IMR-90 (cell line): ENCODE results near the gene CDC42EP4. TPM values are rescaled to one million over a fixed set of nuclear protein-coding genes. Genes with fewer than 3 reads are reported as not detected.

Experiments used
- ATAC-seq: fragments of 200-7000 bp; cut with Tn5 transposase; 2 replicates; pipeline ENCODE4 v1.9.1; 2020; ENCODE audit warnings: low read depth, mild to moderate bottlenecking, moderate library complexity
- BruUV-seq: library from RNA; stranded (reverse); fragments of 400-500 nt; replicated peaks from 2 replicates; lab custom pipeline; 2021; lab: Mats Ljungman, UMichigan
- CTCF ChIA-PET: fragments of 300-600 bp; formaldehyde crosslinking; extraction: SDS; loops from one replicate; lab custom pipeline; 2021; ENCODE audit warnings: antibody characterized with exemption; lab: Yijun Ruan, JAX
- POLR2A ChIA-PET: fragments of 300-600 bp; sonication (Branson Sonifier 250); formaldehyde crosslinking; loops from one replicate; lab custom pipeline; 2022; ENCODE audit warnings: antibody characterized with exemption; ENCODE audit not compliant: unreplicated experiment; lab: Charles Lee
- DNase-seq: peaks from one replicate; pipeline ENCODE4 v3.0.0; 2013
- H2AFZ ChIP-seq: replicated peaks from 2 replicates; pipeline ENCODE3; 2013; ENCODE audit warnings: low read length, mild to moderate bottlenecking; ENCODE audit not compliant: poor library complexity
- H2AK5ac ChIP-seq: 2 replicates; pipeline ENCODE4 v1.6.1; 2013; ENCODE audit warnings: low read depth, low read length, inconsistent platforms
- H2AK9ac ChIP-seq: replicated peaks from 2 replicates; pipeline ENCODE3; 2013; ENCODE audit warnings: mild to moderate bottlenecking, low read depth, low read length, moderate library complexity; ENCODE audit not compliant: poor library complexity
- H2BK120ac ChIP-seq: 2 replicates; pipeline ENCODE4 v1.6.1; 2013; ENCODE audit warnings: low read depth, low read length, inconsistent platforms
- H2BK15ac ChIP-seq: 3 replicates; pipeline ENCODE4 v1.6.1; 2013; ENCODE audit warnings: low read depth, low read length, inconsistent platforms
- H2BK20ac ChIP-seq: 2 replicates; pipeline ENCODE4 v1.6.1; 2013; ENCODE audit warnings: low read depth, mild to moderate bottlenecking, inconsistent platforms, low read length, moderate library complexity
- H2BK5ac ChIP-seq: 2 replicates; pipeline ENCODE4 v1.6.1; 2013; ENCODE audit warnings: mild to moderate bottlenecking, low read depth, low read length, inconsistent platforms; ENCODE audit not compliant: poor library complexity, severe bottlenecking
- H3K14ac ChIP-seq: replicated peaks from 2 replicates; pipeline ENCODE4 v1.6.1; 2013; ENCODE audit warnings: low read depth, low read length, inconsistent platforms
- H3K18ac ChIP-seq: 2 replicates; pipeline ENCODE4 v1.6.1; 2013; ENCODE audit warnings: low read depth, low read length, control low read depth
- H3K23ac ChIP-seq: 2 replicates; pipeline ENCODE4 v1.6.1; 2013; ENCODE audit warnings: low read depth, low read length, inconsistent platforms
- H3K27ac ChIP-seq: 2 replicates; pipeline ENCODE4 v1.5.1; 2013; ENCODE audit warnings: mild to moderate bottlenecking, control low read depth, low read length; ENCODE audit not compliant: insufficient read depth
- H3K27me3 ChIP-seq: 2 replicates; pipeline ENCODE4 v1.6.1; 2013; ENCODE audit warnings: low read length; ENCODE audit not compliant: control insufficient read depth, insufficient read depth
- H3K36me3 ChIP-seq: 2 replicates; pipeline ENCODE4 v1.6.1; 2013; ENCODE audit warnings: low read length, mixed read lengths; ENCODE audit not compliant: control insufficient read depth, insufficient read depth
- H3K4ac ChIP-seq: 2 replicates; pipeline ENCODE4 v1.6.1; 2013; ENCODE audit warnings: low read depth, low read length, inconsistent platforms
- H3K4me1 ChIP-seq: 2 replicates; pipeline ENCODE4 v1.6.1; 2013; ENCODE audit warnings: low read length, mixed read lengths; ENCODE audit not compliant: control insufficient read depth, insufficient read depth
- H3K4me2 ChIP-seq: 2 replicates; pipeline ENCODE4 v1.6.1; 2013; ENCODE audit warnings: low read depth, mild to moderate bottlenecking, control low read depth, low read length, moderate library complexity
- H3K4me3 ChIP-seq: 2 replicates; pipeline ENCODE4 v1.5.1; 2013; ENCODE audit warnings: low read depth, mild to moderate bottlenecking, control low read depth, low read length, moderate library complexity; ENCODE audit not compliant: insufficient read depth
- H3K56ac ChIP-seq: 2 replicates; pipeline ENCODE4 v1.6.1; 2013; ENCODE audit warnings: low read length, inconsistent platforms; ENCODE audit not compliant: insufficient read depth; ENCODE audit errors: extremely low read depth
- H3K79me1 ChIP-seq, 2 experiments: 2 replicates each; pipeline ENCODE4 v1.6.1; 2013; ENCODE audit warnings: low read length in 2 of 2, inconsistent platforms in 1 of 2, low read depth in 1 of 2
- H3K9ac ChIP-seq: 2 replicates; pipeline ENCODE4 v1.6.1; 2013; ENCODE audit warnings: low read depth, low read length, control low read depth
- H3K9me1 ChIP-seq: 2 replicates; pipeline ENCODE4 v1.6.1; 2013; ENCODE audit warnings: low read length, inconsistent platforms; ENCODE audit not compliant: insufficient read depth
- H3K9me3 ChIP-seq: 2 replicates; pipeline ENCODE4 v1.6.1; 2013; ENCODE audit warnings: low read length; ENCODE audit not compliant: control insufficient read depth, insufficient read depth
- H4K20me1 ChIP-seq: 2 replicates; pipeline ENCODE4 v1.6.1; 2013; ENCODE audit warnings: low read length, inconsistent platforms; ENCODE audit not compliant: insufficient read depth
- H4K5ac ChIP-seq: 2 replicates; pipeline ENCODE4 v1.6.1; 2013; ENCODE audit warnings: mild to moderate bottlenecking, low read depth, low read length, control low read depth
- H4K8ac ChIP-seq, 2 experiments: 2 replicates each; pipeline ENCODE4 v1.6.1; 2013; ENCODE audit warnings: low read depth in 2 of 2, low read length in 2 of 2, control low read depth in 1 of 2, inconsistent platforms in 1 of 2
- H4K91ac ChIP-seq: 2 replicates; pipeline ENCODE4 v1.6.1; 2013; ENCODE audit warnings: low read depth, low read length, inconsistent platforms; ENCODE audit not compliant: insufficient read depth
- BHLHE40 ChIP-seq: fragments of 150-350 bp; IDR thresholded peaks from 2 replicates; pipeline ENCODE4 v1.6.1; 2016; ENCODE audit warnings: mild to moderate bottlenecking, low read depth, low read length
- CEBPB ChIP-seq: IDR thresholded peaks from 2 replicates; pipeline ENCODE4 v1.6.1; 2012; ENCODE audit warnings: low read depth, low read length, improper control_type of control experiment
- CHD1 ChIP-seq: IDR thresholded peaks from 2 replicates; pipeline ENCODE4 v1.6.1; 2012; ENCODE audit warnings: low read depth, low read length, improper control_type of control experiment
- FOS ChIP-seq: fragments of 150-350 bp; IDR thresholded peaks from 2 replicates; pipeline ENCODE4 v1.6.1; 2016; ENCODE audit warnings: low read depth, low read length
- MAZ ChIP-seq: IDR thresholded peaks from 2 replicates; pipeline ENCODE4 v1.6.1; 2012; ENCODE audit warnings: low read depth, mild to moderate bottlenecking, low read length, improper control_type of control experiment, moderate library complexity, borderline replicate concordance
- NFE2L2 ChIP-seq: fragments of 150-350 bp; IDR thresholded peaks from 2 replicates; pipeline ENCODE4 v1.6.1; 2016; ENCODE audit warnings: low read depth, mild to moderate bottlenecking, low read length
- RAD21 ChIP-seq: IDR thresholded peaks from 2 replicates; pipeline ENCODE4 v1.6.1; 2012; ENCODE audit warnings: low read length, improper control_type of control experiment
- RFX5 ChIP-seq: IDR thresholded peaks from 2 replicates; pipeline ENCODE4 v1.8.0; 2012; ENCODE audit warnings: low read depth, mild to moderate bottlenecking, low read length, moderate library complexity
- SMC3 ChIP-seq: fragments of 150-350 bp; IDR thresholded peaks from 2 replicates; pipeline ENCODE4 v1.6.1; 2016; ENCODE audit warnings: low read depth, mild to moderate bottlenecking, antibody characterized with exemption, low read length, moderate library complexity
- WGBS, 2 experiments: methylation state at CpG; one replicate each; pipeline versions ENCODE4 v1.1.5 to v1.1.7; 2013; ENCODE audit warnings: missing lambda C conversion rate in 2 of 2; ENCODE audit not compliant: insufficient read length in 1 of 2; ENCODE audit errors: extremely low coverage in 2 of 2; 5-methylcytosine and 5-hydroxymethylcytosine counted together
- dilution Hi-C: fragments of 300-500 bp; cut with HindIII; formaldehyde crosslinking; loops from one replicate; pipeline ENCODE4 v1.14.3; 2018; ENCODE audit warnings: low sequenced_read_pairs; ENCODE audit not compliant: unreplicated experiment
- in situ Hi-C: fragments of 300-500 bp; cut with MboI; formaldehyde crosslinking; loops from 3 replicates; pipeline ENCODE4 v1.14.3; 2019; ENCODE audit warnings: low sequenced_read_pairs, inconsistent platforms, mixed read lengths
- intact Hi-C: fragments of 100-400 bp; cut with micrococcal nuclease; formaldehyde crosslinking; loops from 2 replicates; pipeline ENCODE4 v1.10.0; 2022
- polyA plus RNA-seq, 3 experiments: library from polyadenylated mRNA; depleted of rRNA; stranded (reverse); fragments of >200 nt; gene quantifications; 2 replicates each; pipeline ENCODE4 v1.2.3, GENCODE V29; 2012; ENCODE audit warnings: low replicate concordance in 1 of 3
- total RNA-seq: library from RNA; depleted of rRNA; stranded (reverse); fragments of >200 nt; gene quantifications from 2 replicates; pipeline ENCODE4 v1.2.3, GENCODE V29; 2012
- TF ChIP-seq, protein P1 (sequence below): conservative IDR thresholded peaks from 2 replicates; pipeline ENCODE4 v1.5.1; 2012; ENCODE audit warnings: mild to moderate bottlenecking, low read depth, low read length, improper control_type of control experiment
- TF ChIP-seq, protein P2 (sequence below): fragments of 150-350 bp; IDR thresholded peaks from 2 replicates; pipeline ENCODE4 v1.6.1; 2016; ENCODE audit warnings: low read depth, mild to moderate bottlenecking, low read length, moderate library complexity, borderline replicate concordance

CDC42EP4 gene
- total and polyA plus RNA-seq, 2 of the 4 experiments (the other 2 are of a cell fraction) = 14.3 to 25.8 TPM

DNA sequence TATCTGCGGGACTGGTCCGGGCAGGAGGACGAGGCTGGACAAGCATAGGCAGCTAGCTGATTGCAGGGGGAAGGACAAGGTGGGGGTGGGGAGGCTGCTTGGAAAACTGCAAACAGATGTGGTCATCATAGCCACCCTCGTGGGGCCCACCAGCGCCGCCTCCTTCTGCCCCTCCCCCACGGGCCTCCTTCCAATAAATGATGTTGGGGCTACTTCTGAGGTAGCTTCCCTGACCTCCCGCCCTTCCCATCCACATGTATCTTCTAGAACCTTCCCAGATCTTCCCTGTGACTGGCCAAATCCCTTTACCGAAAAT lies 12.3 kb upstream of the CDC42EP4 start:
- Histone ChIP-seq H3K14ac (peak overlapping the region; percentile 38), H3K56ac (peak overlapping the region; percentile 19; the same call in 1 of the 2 replicates), H4K91ac (peak overlapping the region; percentile 76), H3K79me1 (no peaks in the 10 kb centered on the region), H3K4me1 (peaks cover 17% of the 10 kb centered on the region), H2AFZ (peak overlapping the region; percentile 90), H4K20me1 (no peaks in the 10 kb centered on the region), H3K9ac (no peak overlapping the region; the same call in 1 of the 2 replicates), H4K8ac (peak overlapping the region; percentile 23 to 91; a peak in 3 of 4 replicates), H3K9me1 (peaks cover 9% of the 10 kb centered on the region), H3K27ac (peak overlapping the region; percentile 32), H4K5ac (peak overlapping the region; percentile 91), H2BK20ac (peak overlapping the region; percentile 87), H3K27me3 (no peaks in the 10 kb centered on the region), H3K23ac (peak overlapping the region; percentile 21; the same call in 1 of the 2 replicates), H2BK15ac (peak overlapping the region; percentile 64; the same call in 1 of the 3 replicates), H2BK5ac (peak overlapping the region; percentile 52), H3K36me3 (no peaks in the 10 kb centered on the region), H2BK120ac (peak overlapping the region; percentile 85), H3K9me3 (no peaks in the 10 kb centered on the region), H3K4me3 (no peak overlapping the region), H2AK5ac (peak overlapping the region; percentile 82), H3K4me2 (peak overlapping the region; percentile 58), H2AK9ac (peak overlapping the region; percentile 80), H3K4ac (peak overlapping the region; percentile 82), H3K18ac (peak overlapping the region; percentile 94)
- intact Hi-C loops = no loop called here
- CTCF ChIA-PET = no interaction called here
- dilution Hi-C loops = no loop called here
- in situ Hi-C loops = no loop called here
- WGBS, 2 experiments = no CpG with 5 or more reads among the region's 9 CpGs
- POLR2A ChIA-PET = interaction anchor here (0.6 kb wide), 1 partner anchor 15 kb away, joined by 10 read pairs; no protein-coding TSS in a partner anchor
- TF ChIP-seq NFE2L2 (no peak), MAZ (no peak), RFX5 (no peak), SMC3 (no peak), FOS (no peak), CEBPB (no peak), CHD1 (no peak), BHLHE40 (no peak), RAD21 (no peak)
- TF ChIP-seq, protein P1, sequence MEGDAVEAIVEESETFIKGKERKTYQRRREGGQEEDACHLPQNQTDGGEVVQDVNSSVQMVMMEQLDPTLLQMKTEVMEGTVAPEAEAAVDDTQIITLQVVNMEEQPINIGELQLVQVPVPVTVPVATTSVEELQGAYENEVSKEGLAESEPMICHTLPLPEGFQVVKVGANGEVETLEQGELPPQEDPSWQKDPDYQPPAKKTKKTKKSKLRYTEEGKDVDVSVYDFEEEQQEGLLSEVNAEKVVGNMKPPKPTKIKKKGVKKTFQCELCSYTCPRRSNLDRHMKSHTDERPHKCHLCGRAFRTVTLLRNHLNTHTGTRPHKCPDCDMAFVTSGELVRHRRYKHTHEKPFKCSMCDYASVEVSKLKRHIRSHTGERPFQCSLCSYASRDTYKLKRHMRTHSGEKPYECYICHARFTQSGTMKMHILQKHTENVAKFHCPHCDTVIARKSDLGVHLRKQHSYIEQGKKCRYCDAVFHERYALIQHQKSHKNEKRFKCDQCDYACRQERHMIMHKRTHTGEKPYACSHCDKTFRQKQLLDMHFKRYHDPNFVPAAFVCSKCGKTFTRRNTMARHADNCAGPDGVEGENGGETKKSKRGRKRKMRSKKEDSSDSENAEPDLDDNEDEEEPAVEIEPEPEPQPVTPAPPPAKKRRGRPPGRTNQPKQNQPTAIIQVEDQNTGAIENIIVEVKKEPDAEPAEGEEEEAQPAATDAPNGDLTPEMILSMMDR = no peak
- TF ChIP-seq, protein P2, sequence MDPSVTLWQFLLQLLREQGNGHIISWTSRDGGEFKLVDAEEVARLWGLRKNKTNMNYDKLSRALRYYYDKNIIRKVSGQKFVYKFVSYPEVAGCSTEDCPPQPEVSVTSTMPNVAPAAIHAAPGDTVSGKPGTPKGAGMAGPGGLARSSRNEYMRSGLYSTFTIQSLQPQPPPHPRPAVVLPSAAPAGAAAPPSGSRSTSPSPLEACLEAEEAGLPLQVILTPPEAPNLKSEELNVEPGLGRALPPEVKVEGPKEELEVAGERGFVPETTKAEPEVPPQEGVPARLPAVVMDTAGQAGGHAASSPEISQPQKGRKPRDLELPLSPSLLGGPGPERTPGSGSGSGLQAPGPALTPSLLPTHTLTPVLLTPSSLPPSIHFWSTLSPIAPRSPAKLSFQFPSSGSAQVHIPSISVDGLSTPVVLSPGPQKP = no peak
- no TSS peak for BruUV-seq
- ATAC-seq = peak; percentile 53
- no peak for DNase-seq
